ENCODE results near the gene WBP1L.

Gene WBP1L

DNA sequence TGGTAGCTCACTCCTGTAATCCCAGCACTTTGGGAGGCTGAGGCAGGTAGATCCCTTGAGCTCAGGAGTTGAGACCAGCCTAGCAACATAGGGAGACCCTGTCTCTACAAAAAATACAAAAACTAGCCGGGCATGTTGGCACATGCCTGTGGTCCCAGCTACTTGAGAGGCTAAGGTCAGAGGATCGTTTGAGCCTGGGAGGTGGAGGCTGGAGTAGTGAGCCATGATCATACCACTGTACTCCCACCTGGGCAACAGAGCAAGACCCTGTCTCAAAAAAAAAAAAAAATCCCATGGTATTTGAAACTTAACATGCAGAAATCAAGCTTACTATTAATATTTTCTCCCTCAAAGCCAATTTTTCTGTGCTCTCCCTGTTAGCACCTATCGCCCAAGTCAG is 23.4 kb upstream of the WBP1L start (continued):
- TF ChIP-seq, protein P1, sequence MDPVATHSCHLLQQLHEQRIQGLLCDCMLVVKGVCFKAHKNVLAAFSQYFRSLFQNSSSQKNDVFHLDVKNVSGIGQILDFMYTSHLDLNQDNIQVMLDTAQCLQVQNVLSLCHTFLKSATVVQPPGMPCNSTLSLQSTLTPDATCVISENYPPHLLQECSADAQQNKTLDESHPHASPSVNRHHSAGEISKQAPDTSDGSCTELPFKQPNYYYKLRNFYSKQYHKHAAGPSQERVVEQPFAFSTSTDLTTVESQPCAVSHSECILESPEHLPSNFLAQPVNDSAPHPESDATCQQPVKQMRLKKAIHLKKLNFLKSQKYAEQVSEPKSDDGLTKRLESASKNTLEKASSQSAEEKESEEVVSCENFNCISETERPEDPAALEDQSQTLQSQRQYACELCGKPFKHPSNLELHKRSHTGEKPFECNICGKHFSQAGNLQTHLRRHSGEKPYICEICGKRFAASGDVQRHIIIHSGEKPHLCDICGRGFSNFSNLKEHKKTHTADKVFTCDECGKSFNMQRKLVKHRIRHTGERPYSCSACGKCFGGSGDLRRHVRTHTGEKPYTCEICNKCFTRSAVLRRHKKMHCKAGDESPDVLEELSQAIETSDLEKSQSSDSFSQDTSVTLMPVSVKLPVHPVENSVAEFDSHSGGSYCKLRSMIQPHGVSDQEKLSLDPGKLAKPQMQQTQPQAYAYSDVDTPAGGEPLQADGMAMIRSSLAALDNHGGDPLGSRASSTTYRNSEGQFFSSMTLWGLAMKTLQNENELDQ (tag by site-specific recombination; IDR thresholded peaks at IDR 0.05; ENCODE audit: low read depth), result no peak
- TF ChIP-seq ZNF629 (tag by site-specific recombination; IDR thresholded peaks at IDR 0.05), result no peak

DNA sequence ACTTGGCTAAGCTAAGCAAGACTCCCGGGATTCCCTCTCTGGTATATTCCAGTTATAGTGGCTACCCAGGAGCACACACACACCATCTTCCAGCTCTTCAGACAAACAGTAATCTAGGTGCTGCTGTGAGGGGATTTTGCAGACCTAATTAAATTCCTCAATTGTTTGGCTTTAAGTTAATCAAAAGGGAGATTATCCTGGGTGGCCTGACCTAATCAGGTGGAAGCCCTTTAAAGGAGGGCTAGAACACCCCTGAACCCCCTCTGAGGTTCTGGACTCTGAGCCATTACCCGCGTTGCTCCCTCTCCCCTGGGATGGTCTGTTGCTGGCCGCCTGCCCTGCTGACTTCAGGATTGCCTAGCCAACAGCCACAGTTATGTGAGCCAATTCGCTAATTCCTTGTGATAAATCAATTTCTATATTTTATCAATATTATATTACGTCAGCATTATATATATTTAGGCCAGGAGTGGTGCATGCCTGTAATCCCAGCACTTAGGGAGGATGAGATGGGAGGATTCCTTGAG is 22.9 kb upstream of the WBP1L start:
- CTCF ChIA-PET, result interaction anchor here (0.6 to 1.3 kb wide), 6 partner anchors 42 to 958 kb away, joined by 3 to 4 read pairs (median 3); no protein-coding TSS in a partner anchor
- TF ChIP-seq ZNF621 (tag by site-specific recombination; IDR thresholded peaks at IDR 0.05), result no peak
- TF ChIP-seq MZF1 (tag by site-specific recombination; IDR thresholded peaks at IDR 0.05; ENCODE audit: borderline replicate concordance), result peak; percentile 93
- Histone ChIP-seq H3K27ac (ENCODE audit: extremely low read depth, low read depth, low read length) (no peak overlapping the region), H3K4me3 (ENCODE audit: low read depth, low read length) (no peak overlapping the region), H3K9me3 (ENCODE audit: control insufficient read depth, insufficient read depth, low read depth, low read length) (no peaks in the 10 kb centered on the region), H3K36me3 (ENCODE audit: control insufficient read depth in 2 of 2, insufficient read depth in 1 of 2, low read length in 2 of 2) (peaks cover 17 to 31% of the 10 kb centered on the region in 2 experiments; a peak in 2 of 3 replicates), H3K4me1 (ENCODE audit: control insufficient read depth, insufficient read depth, low read length) (peaks cover 12% of the 10 kb centered on the region)
- POLR2A ChIA-PET, result interaction anchor here (0.6 to 1.2 kb wide), 3 partner anchors 44 to 196 kb away, joined by 4 read pairs; no protein-coding TSS in a partner anchor

- Histone ChIP-seq H3K4me3 (ENCODE audit: low read depth, low read length) (no peak overlapping the region), H3K9me3 (ENCODE audit: control insufficient read depth, insufficient read depth, low read depth, low read length) (no peaks in the 10 kb centered on the region), H3K36me3 (ENCODE audit: control insufficient read depth in 2 of 2, insufficient read depth in 1 of 2, low read length in 2 of 2) (peaks cover 17 to 40% of the 10 kb centered on the region in 2 experiments; a peak in 2 of 3 replicates), H3K4me1 (ENCODE audit: control insufficient read depth, insufficient read depth, low read length) (peaks cover 12% of the 10 kb centered on the region), H3K27ac (ENCODE audit: extremely low read depth, low read depth, low read length) (no peak overlapping the region)
- POLR2A ChIA-PET, result no interaction called here
- CTCF ChIA-PET, result interaction anchor here (1.0 kb wide), 1 partner anchor 43 kb away, joined by 3 read pairs; no protein-coding TSS in a partner anchor
- TF ChIP-seq ZNF354C (tag by site-specific recombination; IDR thresholded peaks at IDR 0.05; ENCODE audit: borderline replicate concordance, low read depth) (no peak), KLF16 (tag by site-specific recombination; IDR thresholded peaks at IDR 0.05) (no peak), ZNF473 (tag by site-specific recombination; IDR thresholded peaks at IDR 0.05) (no peak), ZNF626 (tag by site-specific recombination; IDR thresholded peaks at IDR 0.05) (no peak), ZNF175 (tag by site-specific recombination; IDR thresholded peaks at IDR 0.05) (no peak), SCRT1 (tag by site-specific recombination; IDR thresholded peaks at IDR 0.05; ENCODE audit: borderline replicate concordance) (no peak), ZIC2 (tag by site-specific recombination; IDR thresholded peaks at IDR 0.05) (no peak)
- TF ChIP-seq, protein P2, sequence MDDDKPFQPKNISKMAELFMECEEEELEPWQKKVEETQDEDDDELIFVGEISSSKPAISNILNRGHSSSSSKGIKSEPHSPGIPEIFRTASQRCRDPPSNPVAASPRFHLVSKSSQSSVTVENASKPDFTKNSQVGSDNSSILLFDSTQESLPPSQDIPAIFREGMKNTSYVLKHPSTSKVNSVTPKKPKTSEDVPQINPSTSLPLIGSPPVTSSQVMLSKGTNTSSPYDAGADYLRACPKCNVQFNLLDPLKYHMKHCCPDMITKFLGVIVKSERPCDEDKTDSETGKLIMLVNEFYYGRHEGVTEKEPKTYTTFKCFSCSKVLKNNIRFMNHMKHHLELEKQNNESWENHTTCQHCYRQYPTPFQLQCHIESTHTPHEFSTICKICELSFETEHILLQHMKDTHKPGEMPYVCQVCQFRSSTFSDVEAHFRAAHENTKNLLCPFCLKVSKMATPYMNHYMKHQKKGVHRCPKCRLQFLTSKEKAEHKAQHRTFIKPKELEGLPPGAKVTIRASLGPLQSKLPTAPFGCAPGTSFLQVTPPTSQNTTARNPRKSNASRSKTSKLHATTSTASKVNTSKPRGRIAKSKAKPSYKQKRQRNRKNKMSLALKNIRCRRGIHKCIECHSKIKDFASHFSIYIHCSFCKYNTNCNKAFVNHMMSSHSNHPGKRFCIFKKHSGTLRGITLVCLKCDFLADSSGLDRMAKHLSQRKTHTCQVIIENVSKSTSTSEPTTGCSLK (tag by site-specific recombination; IDR thresholded peaks at IDR 0.05), result no peak
These were observed 21.8 kb upstream of the WBP1L start for GRCh38 chr10:102721954-102722353.

DNA sequence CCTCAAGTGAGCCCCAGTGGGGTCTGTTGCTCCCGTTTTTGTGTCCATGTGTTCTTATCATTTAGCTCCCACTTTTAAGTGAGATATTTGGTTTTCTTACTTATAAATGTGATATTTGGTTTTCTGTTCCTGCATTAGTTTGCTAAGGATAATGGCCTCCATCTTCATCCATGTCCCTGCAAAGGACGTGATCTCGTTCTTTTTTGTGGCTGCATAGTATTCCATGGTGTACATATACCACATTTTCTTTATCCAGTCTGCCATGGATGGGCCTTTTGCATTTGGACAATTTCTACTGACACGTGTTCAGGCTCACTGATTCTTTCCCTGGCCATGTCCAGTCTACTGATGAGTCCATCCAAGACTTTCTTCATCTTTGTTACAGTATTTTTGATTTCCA is 19.8 kb upstream of the WBP1L start:
- CTCF ChIA-PET, result interaction anchor here (0.6 kb wide), 1 partner anchor 38 kb away, joined by 3 read pairs; no protein-coding TSS in a partner anchor
- TF ChIP-seq GFI1B (tag by site-specific recombination; IDR thresholded peaks at IDR 0.05) (no peak), ZNF664 (tag by site-specific recombination; IDR thresholded peaks at IDR 0.05) (0 out of 2 replicates have a peak, but pooled peaks have one; percentile 30), ZNF146 (tag by site-specific recombination; IDR thresholded peaks at IDR 0.05) (peak; percentile 99), ZNF280D (tag by site-specific recombination; IDR thresholded peaks at IDR 0.05) (peak; percentile 72; the same call in 1 of the 2 replicates), ZNF426 (tag by site-specific recombination; IDR thresholded peaks at IDR 0.05) (no peak), ZNF140 (tag by site-specific recombination; IDR thresholded peaks at IDR 0.05) (no peak), PATZ1 (tag by site-specific recombination; IDR thresholded peaks at IDR 0.05) (no peak)

More for the DNA sequence above, 19.8 kb upstream of the WBP1L start:
- Histone ChIP-seq H3K36me3 (ENCODE audit: control insufficient read depth in 2 of 2, insufficient read depth in 1 of 2, low read length in 2 of 2) (peaks cover 17 to 56% of the 10 kb centered on the region in 2 experiments), H3K4me3 (ENCODE audit: low read depth, low read length) (no peak overlapping the region), H3K27ac (ENCODE audit: extremely low read depth, low read depth, low read length) (no peak overlapping the region), H3K9me3 (ENCODE audit: control insufficient read depth, insufficient read depth, low read depth, low read length) (no peaks in the 10 kb centered on the region), H3K4me1 (ENCODE audit: control insufficient read depth, insufficient read depth, low read length) (peaks cover 4% of the 10 kb centered on the region; the same call in 1 of the 2 replicates)
- POLR2A ChIA-PET, result no interaction called here
